Measurements from ENCODE around the gene PEX11B. TPM values are rescaled to one million over a fixed set of nuclear protein-coding genes. Genes with fewer than 3 reads are reported as not detected.

The PEX11B gene
- total and polyA plus RNA-seq, 2 of the 8 experiments (the other 6 are each of a cell fraction or from before 2014, with no cell fraction given), result 9.1 to 15.1 TPM

DNA sequence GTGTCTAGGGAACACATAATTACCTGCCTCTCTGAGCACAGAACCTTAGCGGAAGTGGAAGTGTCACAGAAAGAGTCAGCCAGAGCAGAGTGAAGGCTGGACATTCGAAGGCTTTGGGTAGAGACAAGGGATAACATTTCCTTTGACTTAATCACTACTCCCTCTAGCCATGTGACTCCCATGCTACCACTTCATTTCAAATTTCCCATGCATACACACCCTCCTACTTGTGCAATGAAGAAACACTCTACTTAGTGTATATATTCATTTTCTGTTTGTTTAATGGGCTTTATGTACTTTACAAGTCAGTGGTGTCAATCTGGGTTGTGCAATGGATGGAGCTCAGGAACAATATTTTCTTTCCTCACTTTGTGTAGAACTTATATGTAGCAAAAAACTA, 39.8 kb downstream of the PEX11B start:
- Histone ChIP-seq H2AFZ (ENCODE audit: low read length) (no peak overlapping the region), H2BK15ac (ENCODE audit: low read length) (no peak overlapping the region), H4K5ac (ENCODE audit: insufficient read length, low read depth, low read length) (no peak overlapping the region), H3K4me3 (ENCODE audit: extremely low read depth in 1 of 4, insufficient read depth in 2 of 4, low read depth in 3 of 4, low read length in 4 of 4) (no peak overlapping the region), H4K91ac (replicated peaks; ENCODE audit: insufficient read length, low read length) (no peak overlapping the region), H2AK5ac (ENCODE audit: low read depth, low read length) (no peak overlapping the region), H3K4ac (replicated peaks; ENCODE audit: insufficient read length, low read depth, low read length) (no peak overlapping the region), H3K23me2 (ENCODE audit: low read depth, low read length) (no peaks in the 10 kb centered on the region), H3K9ac (replicated peaks in 1 of 4; ENCODE audit: extremely low read depth in 1 of 4, low read depth in 3 of 4, low read length in 3 of 4) (no peak overlapping the region), H2BK12ac (ENCODE audit: low read depth, low read length) (no peak overlapping the region), H3K9me3 (ENCODE audit: insufficient read depth in 2 of 2, low read depth in 1 of 2, low read length in 1 of 2) (no peaks in the 10 kb centered on the region), H3K18ac (ENCODE audit: extremely low read depth, low read length) (no peak overlapping the region), H3K36me3 (ENCODE audit: control insufficient read depth in 2 of 4, insufficient read depth in 4 of 4, low read length in 3 of 4) (no peaks in the 10 kb centered on the region), H3K27ac (ENCODE audit: low read depth, low read length) (no peak overlapping the region), H4K20me1 (replicated peaks in 1 of 2; ENCODE audit: control insufficient read depth in 1 of 2, insufficient read depth in 2 of 2, low read length in 2 of 2) (no peaks in the 10 kb centered on the region), H4K8ac (ENCODE audit: extremely low read depth, insufficient read depth, low read length) (no peak overlapping the region), H2BK5ac (ENCODE audit: low read depth, low read length) (no peak overlapping the region), H3K4me1 (replicated peaks in 1 of 4; ENCODE audit: control insufficient read depth in 3 of 4, insufficient read depth in 4 of 4, low read length in 3 of 4) (peaks cover 0 to 10% (median 6%) of the 10 kb centered on the region in 4 experiments; a peak in 4 of 7 replicates), H2BK120ac (replicated peaks; ENCODE audit: low read depth, low read length) (no peak overlapping the region), H3K79me2 (ENCODE audit: control insufficient read depth in 1 of 2, insufficient read depth in 2 of 2, low read length in 2 of 2) (no peaks in the 10 kb centered on the region), H3K79me1 (ENCODE audit: low read depth, low read length) (no peaks in the 10 kb centered on the region), H3K56ac (replicated peaks; ENCODE audit: insufficient read length, low read depth, low read length) (no peak overlapping the region), H3K23ac (ENCODE audit: insufficient read length) (no peak overlapping the region), H2BK20ac (ENCODE audit: low read length) (no peak overlapping the region), H3K4me2 (ENCODE audit: insufficient read depth in 1 of 2, low read depth in 2 of 2, low read length in 2 of 2) (no peak overlapping the region), H3K14ac (ENCODE audit: insufficient read length) (no peak overlapping the region), H3K27me3 (replicated peaks in 1 of 4; ENCODE audit: control insufficient read depth in 3 of 4, extremely low read depth in 1 of 4, insufficient read depth in 3 of 4, low read length in 3 of 4) (peaks cover 0 to 6% (median 3%) of the 10 kb centered on the region in 4 experiments; a peak in 5 of 7 replicates)
- FAIRE-seq, result no peak
- 91% methylated on average over 2 of the region's 2 CpGs; no CpG with 5 or more reads in 1 of the 2 experiments for WGBS, 2 experiments (ENCODE audit: extremely low coverage in 1 of 2, insufficient coverage in 1 of 2, insufficient read length in 1 of 2, insufficient replicate concordance in 2 of 2, low coverage in 1 of 2, low lambda C conversion rate in 2 of 2, missing lambda C conversion rate in 1 of 2)
- ChIA-PET CTCF (ENCODE audit: partially characterized antibody) (interaction anchor here (1.1 to 6.5 kb wide), 3 partner anchors 13 to 33 kb away, joined by 4 to 62 read pairs (median 30); partner anchors contain the start of gene NUDT17), POLR2A (ENCODE audit: partially characterized antibody) (interaction anchor here (0.8 to 2.7 kb wide), 4 partner anchors 13 to 54 kb away, joined by 3 to 10 read pairs (median 6); partner anchors contain the start of genes PIAS3 and RBM8A)
- no peak for DNase-seq (ENCODE audit: low read depth in 1 of 2, low spot score in 2 of 2)
- no peak for TF ChIP-seq GTF2F1 (IDR thresholded peaks at IDR 0.05; ENCODE audit: borderline replicate concordance, low read depth, low read length)
- TF ChIP-seq CBX5 (IDR thresholded peaks at IDR 0.05; ENCODE audit: low read depth, low read length), result no peak
- no peak for TF ChIP-seq KDM4A (IDR thresholded peaks at IDR 0.05; ENCODE audit: low read depth, low read length, severe bottlenecking)
- no peak for TF ChIP-seq FOSL1 (IDR thresholded peaks at IDR 0.05; ENCODE audit: insufficient read depth, low read depth, low read length)
- no peak for TF ChIP-seq CTBP2 (IDR thresholded peaks at IDR 0.05; ENCODE audit: borderline replicate concordance, insufficient read depth, insufficient read length, low read length)
